Bronchial epithelial cell (primary cell): Measurements from ENCODE around the gene PLEKHA5. TPM values are rescaled to one million over a fixed set of nuclear protein-coding genes. Genes with fewer than 3 reads are reported as not detected.

Experiments used
- DNase-seq: peaks from one replicate; pipeline ENCODE4 v3.0.0-alpha.2; 2010; ENCODE audit warnings: low read depth
- FAIRE-seq: peaks from 2 replicates; lab custom pipeline; 2011; peaks lifted over from hg19 to GRCh38; lab: Jason Lieb, UNC
- H3K27me3 ChIP-seq: 2 replicates; pipeline ENCODE4 v1.5.1; 2011; ENCODE audit warnings: low read length; ENCODE audit not compliant: control insufficient read depth, insufficient read depth
- H3K36me3 ChIP-seq: 2 replicates; pipeline ENCODE4 v1.5.1; 2011; ENCODE audit warnings: low read length; ENCODE audit not compliant: control insufficient read depth, insufficient read depth
- H3K4me3 ChIP-seq: 2 replicates; pipeline ENCODE4 v1.5.1; 2011; ENCODE audit warnings: mild to moderate bottlenecking, low read depth, low read length, control low read depth
- total RNA-seq: library from RNA; depleted of rRNA; stranded (reverse); fragments of >200 nt; gene quantifications from 2 replicates; pipeline ENCODE4 v1.2.1, GENCODE V29; 2014
- TF ChIP-seq, protein P1 (sequence below): IDR thresholded peaks from 2 replicates; pipeline ENCODE4 v1.5.1; 2011; ENCODE audit warnings: mild to moderate bottlenecking, moderate library complexity, low read length, control low read depth, inconsistent platforms; ENCODE audit not compliant: insufficient read depth, severe bottlenecking

Gene PLEKHA5
- total RNA-seq, 1 donor from 2014 or later: 24.0 TPM

DNA sequence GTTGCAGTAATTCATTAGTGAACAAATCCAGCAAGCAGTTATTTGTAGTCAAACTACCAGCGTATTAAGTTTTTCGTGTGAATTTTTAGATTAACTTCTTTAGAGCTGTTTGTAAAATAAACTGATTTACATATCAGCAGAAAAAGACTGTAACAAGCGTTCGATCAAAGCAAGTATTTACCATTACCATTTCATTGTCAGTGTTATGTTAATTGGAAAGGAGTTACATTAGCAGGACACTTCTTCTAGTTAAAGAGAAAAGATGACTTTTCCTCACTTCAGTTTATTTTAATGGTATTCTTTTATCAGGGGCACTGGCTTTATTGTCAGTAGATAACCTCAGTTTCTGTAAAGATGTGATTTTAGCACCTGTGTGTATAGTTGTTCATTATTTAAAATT, 158.6 kb downstream of the PLEKHA5 start:
- Histone ChIP-seq H3K27me3 (no peaks in the 10 kb centered on the region), H3K4me3 (no peak overlapping the region), H3K36me3 (peaks cover 7% of the 10 kb centered on the region)
- DNase-seq (no peak), FAIRE-seq (no peak)
- TF ChIP-seq, protein P1, sequence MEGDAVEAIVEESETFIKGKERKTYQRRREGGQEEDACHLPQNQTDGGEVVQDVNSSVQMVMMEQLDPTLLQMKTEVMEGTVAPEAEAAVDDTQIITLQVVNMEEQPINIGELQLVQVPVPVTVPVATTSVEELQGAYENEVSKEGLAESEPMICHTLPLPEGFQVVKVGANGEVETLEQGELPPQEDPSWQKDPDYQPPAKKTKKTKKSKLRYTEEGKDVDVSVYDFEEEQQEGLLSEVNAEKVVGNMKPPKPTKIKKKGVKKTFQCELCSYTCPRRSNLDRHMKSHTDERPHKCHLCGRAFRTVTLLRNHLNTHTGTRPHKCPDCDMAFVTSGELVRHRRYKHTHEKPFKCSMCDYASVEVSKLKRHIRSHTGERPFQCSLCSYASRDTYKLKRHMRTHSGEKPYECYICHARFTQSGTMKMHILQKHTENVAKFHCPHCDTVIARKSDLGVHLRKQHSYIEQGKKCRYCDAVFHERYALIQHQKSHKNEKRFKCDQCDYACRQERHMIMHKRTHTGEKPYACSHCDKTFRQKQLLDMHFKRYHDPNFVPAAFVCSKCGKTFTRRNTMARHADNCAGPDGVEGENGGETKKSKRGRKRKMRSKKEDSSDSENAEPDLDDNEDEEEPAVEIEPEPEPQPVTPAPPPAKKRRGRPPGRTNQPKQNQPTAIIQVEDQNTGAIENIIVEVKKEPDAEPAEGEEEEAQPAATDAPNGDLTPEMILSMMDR: no peak

- Histone ChIP-seq H3K36me3 (peaks cover 5% of the 10 kb centered on the region), H3K4me3 (no peak overlapping the region), H3K27me3 (no peaks in the 10 kb centered on the region)
- FAIRE-seq (no peak), DNase-seq (peak; percentile 59)
- TF ChIP-seq, protein P1: peak; percentile 45
Observed at GRCh38 chr12:19288603-19289244, 159.2 kb downstream of the PLEKHA5 start.

GRCh38 chr12:19298836-19299605, 169.5 kb downstream of the PLEKHA5 start:
- Histone ChIP-seq H3K4me3 (no peak overlapping the region), H3K36me3 (no peaks in the 10 kb centered on the region), H3K27me3 (no peaks in the 10 kb centered on the region)
- DNase-seq: peak; percentile 79
- FAIRE-seq: peak; percentile 36
- TF ChIP-seq, protein P1: no peak

DNA sequence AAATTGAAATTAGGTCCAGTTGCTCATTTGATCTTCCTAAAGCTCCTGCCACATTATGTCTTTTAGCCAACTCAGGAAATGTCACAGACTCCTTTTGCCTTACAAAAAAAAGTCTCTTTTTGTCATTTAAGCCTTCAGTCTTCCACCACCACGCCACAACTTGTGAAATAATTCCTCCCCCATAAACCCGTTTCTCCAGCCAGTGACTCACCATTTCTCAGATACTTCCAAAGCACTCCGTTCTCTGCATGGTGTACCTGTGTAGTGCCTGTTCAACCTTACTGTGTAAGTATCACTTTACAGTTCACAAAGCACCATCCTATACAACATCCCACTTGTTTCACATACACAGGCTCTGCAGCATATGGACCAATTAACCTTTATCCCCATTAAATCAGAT, 170.2 kb downstream of the PLEKHA5 start:
- DNase-seq (peak; percentile 95), FAIRE-seq (peak; percentile 47)
- TF ChIP-seq, protein P1: no peak
- Histone ChIP-seq H3K4me3 (no peak overlapping the region), H3K36me3 (no peaks in the 10 kb centered on the region), H3K27me3 (no peaks in the 10 kb centered on the region)

DNA sequence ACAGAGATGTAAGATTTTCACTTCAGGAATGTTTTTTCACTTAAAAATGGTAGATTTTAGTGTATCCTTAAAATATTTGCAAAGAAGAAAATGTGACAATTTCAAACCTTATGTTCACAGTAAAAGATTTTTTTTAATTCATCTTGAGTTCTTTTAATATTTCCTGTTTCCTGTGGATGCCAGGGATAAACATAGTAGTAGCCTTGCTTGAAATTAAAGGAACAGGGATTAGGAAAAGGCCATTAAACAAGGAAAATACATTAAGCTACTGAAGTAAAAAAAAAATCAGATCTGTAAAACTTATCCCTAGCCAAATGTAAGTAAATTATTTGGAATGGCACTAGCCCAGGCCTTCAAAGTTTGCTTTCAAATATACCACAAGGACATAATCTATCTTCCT, 171.7 kb downstream of the PLEKHA5 start:
- TF ChIP-seq, protein P1: no peak
- Histone ChIP-seq H3K4me3 (no peak overlapping the region), H3K27me3 (no peaks in the 10 kb centered on the region), H3K36me3 (no peaks in the 10 kb centered on the region)
- DNase-seq (no peak), FAIRE-seq (no peak)

- no peaks in the 10 kb centered on the region for H3K27me3 ChIP-seq
- peaks cover under 1% of the 10 kb centered on the region for H3K36me3 ChIP-seq
- H3K4me3 ChIP-seq: no peak overlapping the region
- TF ChIP-seq, protein P1: no peak
- DNase-seq: no peak
- FAIRE-seq: no peak
Observed at GRCh38 chr12:19301688-19302087, 172.2 kb downstream of the PLEKHA5 start.
